Right renal cortex interstitium (tissue), 3 donors: ENCODE measurements around the gene ANKRD33B. TPM values are rescaled to one million over a fixed set of nuclear protein-coding genes. Genes with fewer than 3 reads are reported as not detected.
A peak's percentile ranks its signal among the peaks of the same experiment; 100 is the strongest.

Experiments used
- DNase-seq, 3 donors: peaks; one replicate each; pipeline ENCODE4 v3.0.0-alpha.2; 2013; ENCODE audit warnings: low read depth in 3 of 3, low spot score in 2 of 3
- polyA plus RNA-seq, 3 donors: library from polyadenylated mRNA; unstranded; fragments of 120-200 nt; gene quantifications; one replicate each; pipeline ENCODE4 v1.2.1, GENCODE V29; 2013; ENCODE audit not compliant: insufficient read length in 3 of 3

ANKRD33B gene
- polyA plus RNA-seq, 3 donors: 1.4 to 1.8 (median 1.7) TPM

- no peak for DNase-seq
These were observed 124.8 kb downstream of the ANKRD33B start for GRCh38 chr5:10688651-10689171.

GRCh38 chr5:10689391-10690081 is 125.7 kb downstream of the ANKRD33B start:
- DNase-seq: no peak

- no peak for DNase-seq
These were observed 126.9 kb downstream of the ANKRD33B start for GRCh38 chr5:10690460-10691440.

GRCh38 chr5:10691826-10692785 is 128.2 kb downstream of the ANKRD33B start:
- no peak for DNase-seq

GRCh38 chr5:10695055-10695649 is 131.3 kb downstream of the ANKRD33B start:
- DNase-seq: peak; percentile 33 to 46 (median 37)

DNA sequence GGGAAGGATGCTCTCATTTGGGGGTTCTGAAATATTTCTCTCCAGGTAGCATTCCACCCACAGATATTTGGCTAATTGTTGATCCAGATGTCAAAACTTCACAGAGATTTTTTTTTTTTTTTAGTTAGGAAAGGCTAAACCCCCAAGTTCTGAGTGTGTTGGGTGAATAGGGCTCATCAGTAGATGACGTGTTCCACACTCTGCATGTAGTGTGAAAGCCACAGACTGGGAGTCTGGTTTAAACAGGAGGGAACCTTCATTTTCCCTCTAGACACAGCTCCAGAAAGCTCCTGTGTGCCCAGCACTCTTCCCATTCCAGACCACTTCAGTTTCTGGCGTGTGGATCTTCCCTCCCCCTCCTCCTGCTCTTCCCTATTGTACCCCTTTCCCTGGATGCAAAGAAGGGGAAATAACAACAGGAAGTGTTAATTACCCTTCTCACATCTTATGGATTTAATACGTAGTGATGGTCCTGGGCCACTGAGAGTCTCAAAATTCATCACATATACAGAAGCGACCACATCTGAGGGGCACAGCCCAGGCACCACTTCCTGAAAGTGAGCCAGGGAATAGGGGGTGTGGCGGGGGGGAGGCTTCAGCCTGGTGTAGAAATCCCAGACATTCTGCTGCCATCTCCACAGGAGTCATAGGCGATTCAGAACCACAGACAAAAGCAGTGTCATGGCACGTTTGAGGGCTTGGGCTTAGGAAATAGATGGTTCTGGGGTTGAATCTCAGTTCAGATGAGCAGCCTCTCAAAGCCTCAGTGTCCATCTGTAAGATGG is 132.1 kb downstream of the ANKRD33B start:
- no peak for DNase-seq

GRCh38 chr5:10699281-10699874 is 135.5 kb downstream of the ANKRD33B start:
- DNase-seq: no peak

GRCh38 chr5:10699987-10700386 is 136.1 kb downstream of the ANKRD33B start:
- DNase-seq: no peak

DNA sequence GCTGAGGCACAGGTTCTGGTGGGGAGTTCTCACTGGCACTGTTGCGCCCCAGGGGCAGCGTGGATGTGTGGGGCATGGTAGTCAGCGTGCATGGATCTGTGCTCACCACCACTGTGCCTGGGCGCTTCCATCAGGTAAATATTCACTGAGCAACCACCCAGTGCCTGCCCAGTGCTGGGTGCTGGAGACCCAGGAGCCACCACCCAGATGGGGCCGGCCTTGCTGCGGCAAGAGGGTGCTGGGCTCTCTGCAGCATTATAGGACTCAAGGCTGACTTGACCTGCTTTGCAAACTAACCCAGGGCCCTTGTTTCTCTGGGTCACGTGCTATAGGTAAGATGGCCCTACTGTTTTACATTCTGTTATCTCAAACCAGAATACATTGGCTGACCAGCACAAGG is 136.6 kb downstream of the ANKRD33B start:
- no peak for DNase-seq

- peak in 1 of 3 donors; percentile 24 for DNase-seq
These were observed 137.7 kb downstream of the ANKRD33B start for GRCh38 chr5:10701567-10702039.

DNA sequence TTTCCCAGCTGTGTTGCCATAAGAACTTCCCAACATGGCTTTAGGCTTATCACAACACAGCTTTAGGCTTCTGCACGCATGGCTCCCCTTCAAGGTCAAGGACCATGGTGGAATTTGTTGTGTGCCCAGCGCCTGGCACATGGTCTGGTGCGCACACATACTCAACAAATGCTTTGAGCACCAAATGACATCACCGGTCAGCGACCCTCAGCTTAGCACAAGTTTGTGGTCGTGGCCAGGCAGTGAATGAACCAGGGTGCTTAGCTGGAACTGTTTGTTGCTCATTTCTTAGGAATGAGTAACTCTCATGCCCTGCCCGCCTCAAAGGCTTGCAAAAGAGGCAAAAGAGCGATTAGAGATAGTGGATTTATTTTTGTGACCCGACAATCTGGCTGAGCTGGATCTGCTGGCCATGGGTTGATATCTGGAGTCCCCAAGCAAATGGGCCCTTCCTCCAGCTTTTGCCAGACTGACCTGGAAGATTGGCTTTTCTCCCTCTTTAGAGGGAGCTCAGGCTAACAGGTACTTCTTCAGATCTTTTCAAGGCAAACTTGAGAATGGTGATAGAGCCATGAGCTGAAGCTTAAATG is 138.3 kb downstream of the ANKRD33B start:
- DNase-seq: no peak

DNA sequence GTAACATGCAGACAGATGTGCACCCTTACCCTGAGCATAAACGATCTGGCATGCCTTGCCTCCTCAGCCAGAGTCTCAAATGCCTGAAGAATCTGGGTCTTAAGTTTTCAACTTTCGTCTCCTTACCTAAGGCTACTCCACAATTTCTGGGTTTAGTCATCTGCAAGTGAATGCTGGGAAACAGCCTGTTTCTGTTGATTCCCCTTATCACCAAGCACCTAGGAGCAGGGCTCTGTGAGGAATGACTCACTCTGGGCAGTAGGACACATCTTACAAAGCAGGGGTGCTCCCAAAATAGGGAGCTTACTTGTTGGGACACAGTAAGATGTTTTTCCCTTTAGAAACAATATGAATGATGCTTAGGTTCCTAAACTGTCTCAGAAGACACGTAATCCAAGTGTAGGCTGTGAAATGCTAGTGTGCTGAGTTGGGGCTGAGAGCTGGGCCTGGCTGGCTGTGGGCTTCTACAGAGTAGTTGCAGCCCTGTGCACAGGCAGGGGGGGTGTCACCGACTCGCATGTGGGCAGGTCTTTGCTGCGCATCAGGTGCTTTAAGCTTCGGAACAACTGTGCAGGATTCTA is 139.1 kb downstream of the ANKRD33B start:
- DNase-seq: no peak

- DNase-seq: no peak
These were observed 139.8 kb downstream of the ANKRD33B start for GRCh38 chr5:10703676-10704075.

- DNase-seq: no peak
These were observed 141.2 kb downstream of the ANKRD33B start for GRCh38 chr5:10704949-10705621.

- DNase-seq: no peak
These were observed 141.9 kb downstream of the ANKRD33B start for GRCh38 chr5:10705747-10706146.

- DNase-seq: no peak
These were observed 142.5 kb downstream of the ANKRD33B start for GRCh38 chr5:10706326-10706725.
